Endothelial cell of umbilical vein (primary cell): Measurements from ENCODE around the gene TMEM151B. TPM values are rescaled to one million over a fixed set of nuclear protein-coding genes. Genes with fewer than 3 reads are reported as not detected.

Experiments
- BruUV-seq: library from RNA; stranded (reverse); fragments of 400-500 nt; replicated peaks from 2 replicates; lab custom pipeline; 2021; lab: Mats Ljungman, UMichigan
- CTCF ChIA-PET: fragments of 300-600, 350-600 bp; sonication (Branson Sonifier 250); formaldehyde crosslinking; loops from one replicate; lab custom pipeline; 2021; ENCODE audit warnings: antibody characterized with exemption, inconsistent platforms; lab: Charles Lee
- POLR2A ChIA-PET: fragments of 300-600, 350-600 bp; sonication (Branson Sonifier 250); formaldehyde crosslinking; loops from one replicate; lab custom pipeline; 2021; ENCODE audit warnings: antibody characterized with exemption, inconsistent platforms; lab: Charles Lee
- DNase-seq: peaks from one replicate; pipeline ENCODE4 v3.0.0-alpha.2; 2011; ENCODE audit warnings: low read depth, low spot score
- FAIRE-seq: peaks from 2 replicates; lab custom pipeline; 2011; peaks lifted over from hg19 to GRCh38; lab: Jason Lieb, UNC
- H2AFZ ChIP-seq: 2 replicates; pipeline ENCODE4 v1.6.0; 2012; ENCODE audit warnings: low read depth, low read length, control low read depth, inconsistent platforms
- H3K27ac ChIP-seq: 2 replicates; pipeline ENCODE4 v1.5.1; 2011; ENCODE audit warnings: low read depth, mild to moderate bottlenecking, control low read depth, low read length, moderate library complexity; ENCODE audit not compliant: insufficient read depth
- H3K27me3 ChIP-seq, 2 experiments: 2 replicates each; pipeline versions ENCODE4 v1.6.0 to v1.6.1; 2011; ENCODE audit warnings: low read length in 2 of 2, mixed read lengths in 1 of 2; ENCODE audit not compliant: control insufficient read depth in 2 of 2, insufficient read depth in 2 of 2
- H3K36me3 ChIP-seq, 2 experiments: 2 replicates in 1 of 2; 3 replicates in 1 of 2; pipeline ENCODE4 v1.5.1; 2011; ENCODE audit warnings: low read length in 2 of 2, mild to moderate bottlenecking in 1 of 2, moderate library complexity in 1 of 2; ENCODE audit not compliant: control insufficient read depth in 2 of 2, insufficient read depth in 2 of 2; ENCODE audit errors: extremely low read depth in 1 of 2
- H3K4me1 ChIP-seq: 3 replicates; pipeline ENCODE4 v1.5.1; 2011; ENCODE audit warnings: mild to moderate bottlenecking, low read length; ENCODE audit not compliant: control insufficient read depth, insufficient read depth; ENCODE audit errors: extremely low read depth
- H3K4me2 ChIP-seq: 2 replicates; pipeline ENCODE4 v1.6.1; 2011; ENCODE audit warnings: low read length, control low read depth, mixed read lengths; ENCODE audit not compliant: insufficient read depth
- H3K4me3 ChIP-seq, 3 experiments: fragments of 200-600 bp in 1 of 3; sonication (generic), shearing (Covaris generic) in 1 of 3; replicated peaks in 1 of 3; 2 replicates each; pipeline ENCODE4 v1.5.1; 2011 to 2016; ENCODE audit warnings: control low read depth in 3 of 3, low read length in 3 of 3, mild to moderate bottlenecking in 2 of 3, inconsistent platforms in 1 of 3, low read depth in 1 of 3, moderate library complexity in 1 of 3; ENCODE audit not compliant: insufficient read depth in 1 of 3
- H3K79me2 ChIP-seq: 2 replicates; pipeline ENCODE4 v1.6.0; 2012; ENCODE audit warnings: low read length, inconsistent platforms; ENCODE audit not compliant: control insufficient read depth, insufficient read depth
- H3K9ac ChIP-seq: replicated peaks from 2 replicates; pipeline ENCODE3; 2011; ENCODE audit warnings: low read length, control low read depth; ENCODE audit not compliant: insufficient read depth; ENCODE audit errors: extremely low read depth
- H3K9me1 ChIP-seq: replicated peaks from 3 replicates; pipeline ENCODE4 v1.6.0; 2011; ENCODE audit warnings: mild to moderate bottlenecking, low read length; ENCODE audit not compliant: control insufficient read depth, insufficient read depth; ENCODE audit errors: extremely low read depth
- H3K9me3 ChIP-seq: replicated peaks from 2 replicates; pipeline ENCODE4 v1.5.1; 2012; ENCODE audit warnings: low read length, inconsistent platforms; ENCODE audit not compliant: control insufficient read depth, insufficient read depth
- H4K20me1 ChIP-seq: replicated peaks from 2 replicates; pipeline ENCODE3; 2011; ENCODE audit warnings: mild to moderate bottlenecking, low read length; ENCODE audit not compliant: control insufficient read depth, insufficient read depth; ENCODE audit errors: extremely low read depth
- CTCF ChIP-seq, 2 donors: IDR thresholded peaks; 1 replicate in 1 of 2; 2 replicates in 1 of 2; pipeline ENCODE4 v1.5.1; 2011; ENCODE audit warnings: low read length in 2 of 2, mild to moderate bottlenecking in 2 of 2, moderate library complexity in 2 of 2, control low read depth in 1 of 2, inconsistent platforms in 1 of 2, low read depth in 1 of 2; ENCODE audit not compliant: insufficient read depth in 1 of 2; ENCODE audit errors: extremely low read depth in 1 of 2
- EZH2 ChIP-seq: IDR thresholded peaks from 2 replicates; pipeline ENCODE4 v1.6.1; 2012; ENCODE audit warnings: borderline replicate concordance, low read depth, mild to moderate bottlenecking, moderate library complexity, low read length, inconsistent platforms; ENCODE audit not compliant: severe bottlenecking
- FOS ChIP-seq: IDR thresholded peaks from 2 replicates; pipeline ENCODE4 v1.6.1; 2011; ENCODE audit warnings: mild to moderate bottlenecking, low read length, moderate library complexity, borderline replicate concordance; ENCODE audit not compliant: insufficient read depth
- GATA2 ChIP-seq: IDR thresholded peaks from 2 replicates; pipeline ENCODE4 v1.7.0; 2011; ENCODE audit warnings: low read depth, mild to moderate bottlenecking, moderate library complexity, mixed read lengths, low read length; ENCODE audit not compliant: insufficient read length, insufficient read depth
- JUN ChIP-seq: IDR thresholded peaks from 2 replicates; pipeline ENCODE4 v1.6.1; 2011; ENCODE audit warnings: borderline replicate concordance, low read depth; ENCODE audit not compliant: insufficient read length, insufficient read depth
- MYC ChIP-seq: IDR thresholded peaks from one replicate; pipeline ENCODE4 v1.6.1; 2011; ENCODE audit warnings: mild to moderate bottlenecking, low read depth, low read length
- POLR2A ChIP-seq: IDR thresholded peaks from 2 replicates; pipeline ENCODE4 v1.6.1; 2012; ENCODE audit warnings: low read depth, mild to moderate bottlenecking, control low read depth, low read length
- POLR2AphosphoS5 ChIP-seq: IDR thresholded peaks from 2 replicates; pipeline ENCODE4 v1.6.1; 2012; ENCODE audit warnings: low read depth, mild to moderate bottlenecking, control low read depth, low read length, moderate library complexity; ENCODE audit not compliant: insufficient read depth
- dilution Hi-C: fragments of 300-500 bp; cut with MboI; formaldehyde crosslinking; loops from one replicate; pipeline ENCODE4 v1.15.0; 2019; ENCODE audit warnings: low sequenced_read_pairs; ENCODE audit not compliant: extremely low pct_ligation_motif_present
- intact Hi-C: fragments of 100-400 bp; cut with micrococcal nuclease; formaldehyde crosslinking; loops from one replicate; pipeline ENCODE4 v1.10.0; 2022
- polyA plus RNA-seq, 4 experiments: library from polyadenylated mRNA; depleted of rRNA in 3 of 4; stranded (reverse) in 3 of 4; unstranded in 1 of 4; fragments of >200 nt; gene quantifications; 2 replicates each; pipeline versions ENCODE4 v1.2.1 to v1.2.3, GENCODE V29; 2011 to 2012; ENCODE audit warnings: missing spikeins in 1 of 4
- total RNA-seq: library from RNA; stranded (reverse); gene quantifications from 2 replicates; pipeline ENCODE4 v1.2.3, GENCODE V29; 2021
- TF ChIP-seq, protein P1 (sequence below): IDR thresholded peaks from 2 replicates; pipeline ENCODE4 v1.6.1; 2011; ENCODE audit not compliant: insufficient read depth, insufficient read length

The TMEM151B gene
- total and polyA plus RNA-seq, 2 donors (not counting 3 experiments of a cell fraction or from before 2014, with no cell fraction given) = 0.03 to 0.07 TPM

- Histone ChIP-seq H3K4me3 (no peak overlapping the region), H3K9ac (no peak overlapping the region), H3K4me2 (no peak overlapping the region), H3K27me3 (peaks cover 22 to 34% of the 10 kb centered on the region in 2 experiments), H4K20me1 (no peaks in the 10 kb centered on the region), H3K79me2 (no peaks in the 10 kb centered on the region), H3K4me1 (no peaks in the 10 kb centered on the region), H3K9me3 (no peaks in the 10 kb centered on the region), H3K9me1 (no peaks in the 10 kb centered on the region), H3K27ac (no peak overlapping the region), H2AFZ (no peak overlapping the region), H3K36me3 (no peaks in the 10 kb centered on the region)
- TF ChIP-seq CTCF (IDR thresholded peaks at IDR 0.05; ENCODE audit: extremely low read depth in 1 of 2, insufficient read depth in 1 of 2, low read depth in 1 of 2, low read length in 2 of 2) (no peak), EZH2 (no peak), POLR2A (no peak), GATA2 (no peak), JUN (no peak), MYC (no peak), POLR2AphosphoS5 (no peak), FOS (no peak)
- TF ChIP-seq, protein P1, sequence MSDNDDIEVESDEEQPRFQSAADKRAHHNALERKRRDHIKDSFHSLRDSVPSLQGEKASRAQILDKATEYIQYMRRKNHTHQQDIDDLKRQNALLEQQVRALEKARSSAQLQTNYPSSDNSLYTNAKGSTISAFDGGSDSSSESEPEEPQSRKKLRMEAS = no peak
- no peak for FAIRE-seq
- DNase-seq = no peak
- POLR2A ChIA-PET = no interaction called here
- dilution Hi-C loops = no loop called here
- BruUV-seq = no TSS peak
- CTCF ChIA-PET = interaction anchor here (1.9 kb wide), 1 partner anchor 14 kb away, joined by 5 read pairs; the partner anchor contains the start of gene AARS2
- intact Hi-C loops = no loop called here
These were observed 56.8 kb downstream of the TMEM151B start for GRCh38 chr6:44327096-44327495.
